ENCODE data around the gene AFDN.

The AFDN gene

GRCh38 chr6:167840526-167841179 is 13.9 kb downstream of the AFDN start:
- in situ Hi-C loops (cut with HindIII; ENCODE audit: low sequenced_read_pairs): no loop called here

DNA sequence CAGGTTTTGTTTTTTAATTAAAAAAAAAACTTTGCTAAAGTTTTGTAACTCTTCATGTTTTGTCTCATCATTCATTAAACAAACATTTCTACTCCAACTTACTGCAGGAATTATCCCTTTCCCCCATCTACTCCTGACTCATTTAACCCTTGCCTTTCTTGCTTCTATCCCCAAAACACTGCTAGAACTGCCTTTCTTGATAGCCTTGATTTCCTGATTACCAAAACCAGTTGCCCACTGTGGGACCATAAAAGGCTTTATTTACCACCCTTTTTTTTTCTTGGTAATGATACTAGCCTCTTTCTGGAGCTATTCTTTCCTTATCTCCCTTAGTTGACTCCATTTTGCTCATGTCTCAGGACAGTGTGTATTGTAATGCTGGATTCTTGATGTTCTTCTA is 15.3 kb downstream of the AFDN start:
- in situ Hi-C loops (cut with HindIII; ENCODE audit: low sequenced_read_pairs): no loop called here

- in situ Hi-C loops (cut with HindIII; ENCODE audit: low sequenced_read_pairs): no loop called here
These were observed 15.7 kb downstream of the AFDN start for GRCh38 chr6:167842457-167842856.

DNA sequence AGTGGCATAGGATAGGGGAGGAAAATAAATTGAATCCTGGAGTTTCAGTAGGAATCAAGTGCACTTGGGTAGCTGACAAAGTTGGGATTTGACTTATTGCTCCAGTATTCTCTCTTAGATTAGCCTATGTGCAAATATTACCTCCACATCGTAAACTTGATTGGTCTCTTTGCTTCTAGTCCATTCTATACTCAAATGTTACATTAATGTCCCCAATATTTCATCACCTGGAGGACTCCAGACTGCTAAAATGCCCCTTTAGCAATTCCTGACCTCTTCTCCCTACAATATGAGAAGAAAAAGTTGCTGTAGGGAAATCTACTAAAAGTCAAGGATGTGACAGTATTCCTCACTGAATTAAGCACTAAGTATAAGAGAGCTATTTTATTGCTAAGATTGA is 16.3 kb downstream of the AFDN start:
- in situ Hi-C loops (cut with HindIII; ENCODE audit: low sequenced_read_pairs): no loop called here

DNA sequence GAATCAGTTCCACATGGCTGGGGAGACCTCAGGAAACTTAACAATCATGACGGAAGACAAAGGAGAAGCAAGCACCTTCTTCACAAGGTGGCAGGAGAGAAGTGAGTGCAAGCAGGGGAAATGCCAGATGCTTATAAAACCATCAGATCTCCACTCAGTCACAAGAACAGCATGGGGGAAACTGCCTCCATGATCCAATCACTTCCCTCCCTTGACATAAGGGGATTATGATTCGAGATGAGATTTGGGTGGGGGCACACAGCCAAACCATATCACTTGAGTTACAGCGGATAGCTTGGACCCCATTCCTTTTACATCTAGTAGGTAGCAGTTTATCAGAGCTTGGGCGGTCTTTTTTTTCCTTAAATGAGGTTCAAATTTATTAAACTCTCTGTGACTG is 19.1 kb downstream of the AFDN start:
- in situ Hi-C loops (cut with HindIII; ENCODE audit: low sequenced_read_pairs): no loop called here

GRCh38 chr6:167846997-167847606 is 20.4 kb downstream of the AFDN start:
- in situ Hi-C loops (cut with HindIII; ENCODE audit: low sequenced_read_pairs): no loop called here

- in situ Hi-C loops (cut with HindIII; ENCODE audit: low sequenced_read_pairs): no loop called here
These were observed 21.2 kb downstream of the AFDN start for GRCh38 chr6:167847936-167848335.

DNA sequence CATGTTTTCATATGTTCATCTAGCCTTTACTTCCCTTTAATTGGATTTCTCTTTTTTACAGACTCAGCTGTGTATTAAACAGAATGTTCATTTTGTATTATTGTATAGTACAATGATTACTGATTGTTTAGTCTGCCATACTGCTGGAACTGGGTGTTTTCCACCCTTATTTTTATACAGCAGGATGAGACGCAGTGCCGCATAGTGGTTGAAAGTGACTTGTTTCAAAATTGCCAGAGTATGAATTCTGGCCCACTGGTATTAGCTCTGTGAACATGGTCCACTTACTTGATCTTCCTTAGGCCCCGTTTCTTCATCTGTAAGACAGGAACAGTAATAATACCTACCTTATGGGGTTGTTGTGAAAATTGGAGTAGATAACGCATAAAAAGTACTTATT is 22.1 kb downstream of the AFDN start:
- in situ Hi-C loops (cut with HindIII; ENCODE audit: low sequenced_read_pairs): no loop called here

DNA sequence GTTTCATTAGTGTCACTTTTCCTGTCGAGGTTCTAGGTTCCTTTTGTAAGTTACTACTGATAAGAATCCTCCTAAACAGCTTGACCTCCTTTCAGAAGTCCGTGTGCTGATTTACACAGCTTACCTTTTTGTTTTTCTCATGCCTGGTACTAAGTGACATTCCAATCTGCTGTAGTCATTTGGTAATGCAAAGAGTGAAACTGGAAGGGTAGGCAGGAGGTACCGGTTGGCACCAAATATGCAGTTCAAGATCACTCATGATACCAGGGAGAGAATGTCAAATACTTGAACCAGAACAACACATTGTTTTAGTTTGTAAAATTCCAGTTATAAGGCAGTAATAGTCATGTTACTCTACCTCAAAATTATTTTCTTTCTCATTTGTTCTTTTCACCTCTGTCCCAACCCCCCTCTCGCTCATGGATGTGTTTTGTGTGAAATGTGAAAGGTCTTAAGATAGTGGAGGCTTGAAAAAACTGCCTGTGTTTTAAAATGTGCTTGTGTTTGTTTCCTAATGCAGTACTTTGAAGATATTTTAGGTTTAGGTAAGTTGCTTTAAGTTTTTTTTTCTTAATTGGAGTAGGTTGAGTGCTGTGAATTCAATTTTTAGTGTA is 23.2 kb downstream of the AFDN start:
- in situ Hi-C loops (cut with HindIII; ENCODE audit: low sequenced_read_pairs): no loop called here

GRCh38 chr6:167850782-167851181 is 24.1 kb downstream of the AFDN start:
- in situ Hi-C loops (cut with HindIII; ENCODE audit: low sequenced_read_pairs): no loop called here

- in situ Hi-C loops (cut with HindIII; ENCODE audit: low sequenced_read_pairs): no loop called here
These were observed 24.8 kb downstream of the AFDN start for GRCh38 chr6:167851370-167851952.

GRCh38 chr6:167855825-167856425 is 29.2 kb downstream of the AFDN start:
- in situ Hi-C loops (cut with HindIII; ENCODE audit: low sequenced_read_pairs): no loop called here

DNA sequence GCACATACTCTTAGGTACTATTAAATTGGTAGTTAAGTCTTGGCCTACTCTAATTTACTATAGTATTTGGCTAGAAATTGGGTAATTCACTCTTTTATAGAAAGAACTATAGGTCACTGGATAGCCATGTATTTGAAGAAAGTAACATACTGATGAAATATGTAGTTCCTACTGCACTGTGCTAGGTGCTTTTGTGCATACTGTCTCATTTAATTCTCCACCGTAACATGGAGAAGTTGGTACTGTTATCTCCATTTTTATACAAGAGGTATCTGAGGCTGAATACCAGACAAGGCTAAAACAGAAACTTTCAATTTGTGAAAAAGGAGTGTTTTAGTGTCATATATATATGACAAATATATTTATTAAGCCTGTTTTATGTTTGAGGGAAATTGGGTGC is 29.8 kb downstream of the AFDN start:
- in situ Hi-C loops (cut with HindIII; ENCODE audit: low sequenced_read_pairs): no loop called here

DNA sequence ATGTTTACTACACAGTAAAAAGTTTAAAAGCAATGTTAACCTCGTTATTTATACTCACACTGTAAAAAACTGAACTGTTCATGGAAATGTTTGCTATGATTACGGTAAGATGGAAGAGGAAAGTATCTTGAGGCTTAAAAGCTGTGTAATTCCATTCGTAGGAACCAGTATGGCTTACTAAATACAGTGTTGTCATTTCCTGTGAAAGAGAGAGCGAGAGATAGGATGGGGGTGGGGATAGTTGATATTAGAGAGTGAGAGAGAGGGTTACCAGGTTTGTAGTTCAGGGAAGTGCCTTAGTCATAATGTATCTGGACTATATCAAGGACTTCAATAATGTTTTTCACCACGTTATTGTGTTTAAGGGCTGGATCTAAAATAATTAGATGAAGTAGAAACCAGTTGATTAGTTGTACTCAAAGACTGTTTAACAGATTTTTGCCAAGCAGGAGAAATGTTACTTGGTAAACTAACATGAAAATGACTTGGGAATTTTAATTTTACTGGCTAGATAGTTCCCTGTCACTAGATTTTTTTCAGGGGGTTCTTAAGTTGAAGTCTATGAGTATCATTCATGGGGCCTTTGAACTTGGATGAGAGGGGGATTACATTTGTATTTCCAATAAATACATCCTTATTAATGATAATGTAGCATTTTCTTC is 30.4 kb downstream of the AFDN start:
- in situ Hi-C loops (cut with HindIII; ENCODE audit: low sequenced_read_pairs): no loop called here

DNA sequence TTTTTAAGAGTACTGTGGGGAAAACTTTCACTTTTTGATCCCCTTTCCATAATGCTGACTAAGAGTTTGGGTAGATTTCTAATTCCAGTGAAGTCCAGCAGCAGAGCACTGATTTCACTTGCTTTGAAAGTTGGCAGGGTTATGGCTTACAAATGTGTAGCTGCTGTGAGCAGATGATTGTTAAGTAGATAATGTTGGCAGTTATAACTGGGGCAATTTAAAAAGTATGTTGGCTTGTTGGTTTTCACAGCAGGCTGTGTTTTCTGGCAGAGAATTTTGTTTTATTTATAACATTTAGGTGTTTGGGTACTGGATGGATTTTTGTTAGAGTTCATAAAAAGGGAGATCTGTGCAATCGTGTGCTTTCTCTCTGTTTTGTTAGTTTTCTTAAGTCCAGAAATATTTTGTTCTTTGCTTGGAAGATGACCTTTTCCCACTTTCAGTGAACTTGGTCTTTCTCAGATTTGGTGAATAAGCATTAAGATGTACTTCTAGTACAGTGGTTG is 31.4 kb downstream of the AFDN start:
- in situ Hi-C loops (cut with HindIII; ENCODE audit: low sequenced_read_pairs): no loop called here

DNA sequence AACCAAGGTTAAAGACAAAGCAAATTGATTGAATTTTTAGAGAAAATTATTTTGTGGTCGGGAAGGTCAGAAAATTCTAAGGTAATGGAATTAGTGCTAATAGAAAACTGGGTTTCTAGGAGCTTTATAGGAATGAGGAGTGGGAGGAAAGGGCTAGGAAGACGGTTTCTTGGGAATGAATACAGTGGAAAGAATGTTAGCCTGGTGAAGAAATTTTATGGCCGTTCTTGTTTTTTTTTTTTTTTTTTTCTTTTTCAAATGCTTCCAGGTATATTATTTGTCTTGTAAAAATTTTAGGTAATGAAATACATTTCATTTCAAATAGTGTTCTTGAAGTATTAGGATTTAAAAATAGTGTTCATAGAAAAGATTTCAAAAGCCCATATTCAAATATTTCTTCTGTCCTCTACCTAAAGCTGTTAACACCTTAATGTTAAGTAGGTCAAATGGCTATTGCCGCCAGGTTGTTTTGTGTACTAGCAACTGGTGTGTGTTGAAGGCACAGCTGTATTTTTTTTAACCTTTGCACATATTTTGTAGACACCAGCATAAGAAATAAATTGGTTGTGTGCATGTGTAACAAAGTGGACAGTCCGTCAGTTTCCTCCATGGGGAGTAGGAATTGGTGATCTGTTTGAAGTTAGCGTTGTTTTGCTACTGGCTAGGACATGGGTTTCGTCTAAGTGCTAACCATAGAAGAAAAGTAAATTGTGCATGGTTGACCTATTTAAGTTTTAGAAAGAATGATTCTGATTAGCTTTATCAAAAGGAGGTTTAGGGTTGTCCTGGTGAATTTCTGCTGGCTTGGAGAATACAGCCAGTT is 32.3 kb downstream of the AFDN start:
- in situ Hi-C loops (cut with HindIII; ENCODE audit: low sequenced_read_pairs): no loop called here

- in situ Hi-C loops (cut with HindIII; ENCODE audit: low sequenced_read_pairs): no loop called here
These were observed 34.0 kb downstream of the AFDN start for GRCh38 chr6:167860550-167861226.

DNA sequence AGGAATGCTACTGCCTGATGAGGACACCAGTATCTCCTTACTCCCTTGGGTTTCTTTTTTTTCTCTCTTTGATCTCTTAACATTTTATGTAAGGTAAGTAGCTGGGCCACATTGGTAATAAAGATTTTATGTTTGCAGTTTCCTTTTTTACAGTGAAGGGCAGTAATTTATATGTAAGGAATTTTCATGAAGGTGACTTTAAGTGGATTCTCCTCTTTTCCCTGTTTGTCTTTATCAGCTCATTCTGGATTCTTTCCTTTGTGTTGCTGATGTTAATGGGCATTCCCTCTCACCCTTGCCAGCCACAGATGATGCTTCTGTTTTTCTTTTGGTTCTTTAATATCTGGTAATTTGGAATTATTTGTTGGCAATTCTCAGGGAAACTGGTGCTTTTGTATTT is 34.7 kb downstream of the AFDN start:
- in situ Hi-C loops (cut with HindIII; ENCODE audit: low sequenced_read_pairs): no loop called here

- in situ Hi-C loops (cut with HindIII; ENCODE audit: low sequenced_read_pairs): no loop called here
These were observed 37.2 kb downstream of the AFDN start for GRCh38 chr6:167863897-167864296.

DNA sequence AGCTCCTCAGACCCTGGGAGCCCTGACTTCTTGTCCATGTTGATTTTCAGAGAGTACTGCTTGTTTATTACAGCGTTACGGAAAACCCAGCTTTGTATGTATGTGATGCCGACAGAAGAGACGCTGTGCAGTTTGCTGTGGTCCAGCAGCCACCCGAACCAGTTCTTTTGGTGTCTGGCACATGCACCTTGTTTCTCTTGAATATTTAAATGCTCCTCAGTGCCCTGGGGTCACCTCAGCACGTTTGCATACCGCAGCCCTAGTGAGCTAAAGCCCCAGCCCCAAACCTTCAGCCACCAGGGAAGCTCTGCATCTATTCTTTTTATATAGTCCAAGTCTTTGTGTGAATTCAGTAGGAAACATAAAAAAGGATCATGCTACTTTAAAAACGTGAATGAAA is 39.9 kb downstream of the AFDN start:
- in situ Hi-C loops (cut with HindIII; ENCODE audit: low sequenced_read_pairs): no loop called here

All from DLD1 (cell line).